NCI-H526 treated with DMSO at 0.1 percent for 48 hours (cell line): ENCODE measurements around the gene PLOD2.
A peak's percentile ranks its signal among the peaks of the same experiment; 100 is the strongest.

ENCODE experiments used
- DNase-seq: peaks from one replicate; lab custom pipeline; 2025; lab: John Stamatoyannopoulos, UW

Gene PLOD2

GRCh38 chr3:146166415-146166821 is 5.4 kb upstream of the PLOD2 start:
- DNase-seq = no peak

DNA sequence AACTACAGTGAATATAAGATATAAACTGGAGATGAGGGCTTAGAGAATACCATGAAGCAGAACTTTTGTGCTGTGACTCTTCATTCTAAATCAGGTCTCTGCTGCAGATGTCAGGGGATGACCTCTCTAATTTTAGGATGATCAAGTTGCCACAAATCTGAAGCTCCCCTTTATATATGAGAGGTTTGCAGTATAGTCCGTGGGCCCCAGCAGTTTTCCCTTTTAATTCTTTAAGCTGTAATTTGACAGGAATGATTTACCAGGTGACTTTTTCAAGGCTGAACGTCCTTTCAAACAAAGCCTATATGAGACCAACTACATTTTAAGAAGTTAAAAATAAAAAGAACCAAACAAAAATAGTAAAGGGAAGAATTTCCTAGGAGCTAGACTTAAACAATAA is 4.9 kb upstream of the PLOD2 start:
- no peak for DNase-seq

- no peak for DNase-seq
Measured at GRCh38 chr3:146164971-146165769, 4.2 kb upstream of the PLOD2 start.

DNA sequence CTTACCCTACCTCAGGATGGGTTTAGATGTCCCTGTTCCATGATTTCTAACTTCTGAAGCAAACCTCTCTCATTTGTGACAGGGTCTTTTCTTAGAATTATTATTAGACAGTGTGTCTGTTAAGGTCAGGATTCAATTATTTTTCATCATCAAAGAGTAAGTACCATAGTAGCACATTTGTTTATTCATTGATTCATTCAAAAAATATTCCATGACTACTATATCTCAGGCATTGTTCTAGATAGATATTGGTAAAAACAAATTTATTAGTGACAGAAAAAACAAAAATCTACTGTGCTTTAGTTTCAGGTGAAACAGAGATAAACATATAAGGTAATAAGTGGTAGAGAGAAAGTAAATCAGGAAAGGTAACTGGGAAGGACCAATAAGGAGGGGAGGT is 3.5 kb upstream of the PLOD2 start:
- DNase-seq = no peak

DNA sequence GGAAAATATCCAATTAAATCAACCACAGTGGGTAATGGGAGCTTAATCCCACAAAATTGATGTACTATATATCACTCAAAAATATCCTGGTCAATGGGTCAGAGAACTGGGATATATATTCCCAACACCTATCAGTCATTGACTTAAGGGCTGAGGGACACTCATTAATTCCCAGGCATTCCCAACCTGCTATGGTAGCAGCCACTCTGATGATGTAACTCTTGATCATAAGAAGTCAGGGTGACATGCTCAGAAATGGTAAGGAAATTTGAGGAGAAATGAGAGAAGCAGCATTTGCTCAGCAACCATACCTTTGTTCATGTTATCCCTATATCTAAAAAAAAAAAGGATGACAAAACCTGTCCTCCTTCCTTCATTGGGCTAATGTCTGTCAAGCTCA is 3.1 kb upstream of the PLOD2 start:
- DNase-seq = no peak

DNA sequence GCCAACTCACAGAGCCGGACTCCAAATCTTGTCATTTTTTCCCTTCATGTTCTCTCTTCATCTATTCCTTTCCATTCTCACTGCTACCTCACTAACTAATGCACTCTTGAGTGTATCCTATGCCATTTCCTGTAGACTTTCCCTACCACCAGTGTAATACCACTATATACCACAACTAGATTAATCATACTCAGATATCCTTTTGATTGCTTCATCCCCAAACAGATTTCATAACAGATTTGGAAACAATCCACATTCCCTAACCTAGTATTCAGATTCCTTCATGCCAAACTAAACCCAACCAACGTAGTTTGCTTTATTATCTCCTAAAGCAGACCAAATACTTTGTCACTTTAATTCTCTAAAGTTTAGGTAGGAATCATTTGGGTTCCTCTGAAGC is 2.6 kb upstream of the PLOD2 start:
- DNase-seq = no peak

DNA sequence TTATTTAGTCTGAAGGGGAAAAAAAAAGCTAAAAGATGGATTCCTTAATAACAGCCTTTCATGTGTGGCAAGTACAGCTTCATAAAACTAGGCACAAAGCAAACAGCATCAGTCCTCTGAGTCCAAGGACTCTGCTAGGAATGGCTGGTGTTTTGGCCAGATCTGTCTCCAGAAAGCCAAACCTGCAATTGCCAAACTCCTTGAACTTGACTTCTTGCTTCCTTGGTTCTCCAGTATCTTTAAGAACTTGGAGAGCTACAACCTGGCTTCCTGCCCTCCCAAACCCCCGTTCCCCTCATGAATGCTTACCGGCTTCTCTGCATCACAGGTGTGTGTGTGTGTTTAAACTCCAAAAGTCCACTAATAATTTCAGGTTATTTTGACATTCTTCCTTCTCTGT is 1.6 kb upstream of the PLOD2 start:
- DNase-seq = no peak

DNA sequence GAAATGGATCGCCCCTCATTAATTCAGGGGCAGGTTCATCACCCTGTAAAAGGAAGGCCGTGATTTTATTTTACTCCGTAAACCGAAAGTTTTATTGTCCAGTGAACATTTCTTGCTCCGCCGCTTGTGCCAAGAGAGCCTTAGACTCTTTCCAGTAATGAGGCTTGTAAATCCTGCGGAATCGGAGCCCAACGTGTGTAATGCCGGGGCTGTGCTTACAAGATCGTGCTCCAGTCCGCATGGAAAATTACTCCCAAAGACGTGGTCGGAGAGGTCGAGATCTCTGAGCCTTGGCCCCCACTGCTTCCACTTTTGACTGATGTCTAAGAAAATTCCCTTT is 649 bp upstream of the PLOD2 start:
- peak; percentile 77 for DNase-seq

DNA sequence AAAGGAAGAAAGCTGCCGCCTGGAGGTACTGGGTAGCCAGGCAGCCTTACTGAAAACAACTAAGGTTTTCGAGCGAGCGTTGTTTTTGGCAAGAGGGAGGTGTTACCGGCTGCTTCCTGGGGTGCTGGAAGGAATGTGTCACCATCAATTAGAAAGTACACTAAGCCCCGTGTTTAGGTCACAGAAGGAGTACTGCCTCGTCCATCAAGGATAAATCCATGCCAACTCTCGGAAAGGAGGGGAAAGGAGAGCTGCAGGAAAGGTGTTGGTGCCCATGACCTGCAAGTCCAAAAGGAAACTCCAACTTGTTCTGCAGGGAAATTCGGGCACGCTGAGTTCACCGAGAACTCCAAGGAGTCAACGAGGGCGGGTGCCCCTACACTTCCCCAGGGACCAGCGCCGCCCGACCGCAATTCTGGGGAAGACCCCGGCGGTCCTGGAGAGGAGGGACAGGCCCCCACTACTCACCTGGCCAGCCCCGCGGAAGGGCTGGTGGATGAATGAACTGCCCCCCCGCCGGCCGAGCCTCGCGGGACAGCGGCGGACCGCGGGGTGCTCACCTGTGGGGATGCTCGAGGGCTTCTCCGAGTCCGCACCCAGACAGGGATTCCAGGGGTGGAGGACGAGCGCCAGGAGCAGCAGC is 542 bp downstream of the PLOD2 start:
- peak; percentile 90 for DNase-seq

DNA sequence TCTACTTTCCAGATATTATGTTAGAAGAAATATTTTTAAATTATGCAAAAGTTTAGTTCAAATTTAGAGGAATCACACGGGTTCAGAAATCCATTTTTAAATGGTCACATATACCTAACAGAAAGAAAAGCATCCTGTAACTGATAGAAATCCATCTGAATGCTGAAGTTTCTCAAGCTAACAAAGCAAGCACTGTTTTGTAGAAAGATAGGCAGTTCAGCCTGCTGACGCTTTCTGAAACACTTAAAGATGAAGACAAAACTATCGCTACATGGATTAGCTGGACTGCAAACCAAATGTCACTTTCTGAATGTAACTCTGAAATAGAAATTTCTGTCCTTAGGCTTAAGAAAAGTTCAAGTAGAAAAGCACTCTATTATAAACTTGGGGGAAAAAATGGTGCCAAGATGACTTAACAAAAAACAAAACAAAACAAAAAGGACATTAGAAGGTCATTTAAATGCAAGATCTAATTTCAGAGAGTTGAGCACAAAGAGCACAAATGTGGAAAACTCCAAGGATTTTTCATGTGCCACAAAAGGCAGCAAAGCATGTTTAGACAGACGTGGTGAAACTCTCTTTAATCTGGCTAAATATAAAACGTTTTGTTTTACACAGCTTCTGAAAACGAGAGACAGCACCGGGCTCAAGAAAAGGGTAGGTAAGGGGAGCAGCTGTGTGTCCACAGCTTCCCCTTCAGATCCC is 1.2 kb downstream of the PLOD2 start:
- peak; percentile 42 for DNase-seq

DNA sequence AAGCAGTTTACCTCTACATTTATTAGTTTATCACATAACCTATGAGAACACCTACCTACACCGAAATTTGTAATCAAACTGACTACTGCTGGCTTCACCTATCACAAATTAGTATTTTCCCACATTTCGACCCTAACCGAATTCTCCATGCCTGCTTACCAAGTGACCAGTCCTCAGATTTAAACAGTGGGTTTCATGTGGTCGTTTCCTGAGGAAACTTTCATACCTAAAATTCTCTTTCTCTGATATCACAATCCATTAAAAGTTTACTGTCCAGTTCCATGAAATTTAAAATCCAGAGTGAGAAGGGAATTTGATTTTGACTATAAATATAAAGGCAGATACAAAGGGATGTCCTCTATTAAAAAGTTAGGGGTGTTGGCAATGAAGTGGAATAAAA is 1.9 kb downstream of the PLOD2 start:
- DNase-seq = no peak

DNA sequence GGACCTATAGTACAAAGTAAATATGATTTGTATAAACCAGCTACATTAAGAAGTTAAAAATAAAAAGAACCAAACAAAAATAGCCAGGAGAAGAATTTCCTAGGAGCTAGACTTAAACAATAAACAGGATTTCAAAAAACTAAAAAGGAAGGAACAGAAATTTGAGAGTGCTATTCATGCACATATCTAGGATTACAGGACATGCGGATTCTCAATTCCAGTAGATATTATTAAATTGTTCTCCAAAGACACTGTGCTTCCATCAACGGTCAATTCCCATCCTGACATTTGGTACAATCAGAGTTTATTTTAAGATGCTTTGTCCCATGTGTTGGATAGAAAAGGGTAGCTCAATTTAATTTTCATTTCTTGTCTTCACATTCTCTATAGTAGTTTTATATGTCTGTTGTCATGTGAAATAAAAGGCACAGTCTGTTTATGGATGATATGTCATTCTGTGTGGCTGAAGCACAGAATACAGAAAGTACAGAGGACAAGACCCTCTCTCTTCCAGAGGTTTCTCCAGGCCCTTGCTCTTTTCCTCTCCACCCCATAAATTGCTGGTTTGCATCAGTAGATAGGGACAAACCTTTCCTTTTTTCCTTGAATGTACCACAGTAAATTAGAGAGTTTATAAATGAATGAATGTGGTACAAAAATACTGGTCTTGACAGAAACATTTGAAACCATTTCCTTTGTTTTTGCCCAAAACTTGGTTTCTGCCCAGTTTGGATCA is 3.5 kb downstream of the PLOD2 start:
- DNase-seq = no peak

DNA sequence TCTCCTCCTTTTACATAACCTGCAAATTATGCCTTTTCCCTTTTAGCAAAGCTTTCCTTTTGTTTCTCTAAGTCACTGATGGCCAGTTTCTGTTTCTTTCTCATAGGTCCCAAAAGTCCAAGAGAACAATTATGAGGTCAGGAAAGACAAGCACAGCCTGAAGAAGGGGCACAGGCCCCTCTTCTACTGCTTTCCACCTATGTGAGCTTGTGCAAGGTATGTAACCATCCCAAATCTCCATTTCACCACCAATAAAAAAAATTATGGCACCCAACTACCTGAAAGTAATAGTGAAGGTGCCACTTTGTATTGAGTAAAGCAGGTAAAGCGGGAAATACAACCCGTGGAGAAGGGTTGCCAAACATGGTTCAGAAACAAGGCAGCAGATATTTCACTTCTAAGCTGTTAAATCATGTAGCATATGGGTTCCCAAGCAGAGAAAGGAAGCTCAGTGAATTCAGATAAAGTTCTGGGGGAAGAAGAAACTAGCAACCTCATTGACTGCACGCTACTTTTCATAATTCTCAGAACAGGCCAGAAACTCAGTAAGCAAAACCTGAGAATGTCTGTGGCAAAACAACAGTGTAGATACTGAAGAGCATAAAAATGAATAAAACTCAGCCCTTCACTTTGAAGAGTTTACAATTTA is 4.2 kb downstream of the PLOD2 start:
- DNase-seq = no peak

DNA sequence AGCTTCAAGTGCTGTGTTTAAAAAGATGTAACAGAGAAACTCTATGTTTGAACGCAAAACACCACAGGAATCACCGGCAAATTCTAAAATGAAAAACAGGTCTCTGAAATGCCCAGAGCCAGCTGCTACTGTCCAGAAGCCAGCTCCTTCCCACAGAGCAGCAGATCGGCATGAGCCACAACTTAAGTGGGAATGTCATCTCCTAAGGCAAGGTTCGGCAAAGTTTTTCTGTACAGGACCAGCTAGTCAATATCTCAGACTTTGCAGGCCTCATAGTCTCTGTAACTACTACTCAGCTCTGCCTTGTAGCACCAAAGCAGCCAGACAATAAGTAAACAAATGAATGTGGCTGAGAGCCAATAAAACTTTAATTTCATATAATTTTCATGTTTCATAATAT is 4.9 kb downstream of the PLOD2 start:
- no peak for DNase-seq

DNA sequence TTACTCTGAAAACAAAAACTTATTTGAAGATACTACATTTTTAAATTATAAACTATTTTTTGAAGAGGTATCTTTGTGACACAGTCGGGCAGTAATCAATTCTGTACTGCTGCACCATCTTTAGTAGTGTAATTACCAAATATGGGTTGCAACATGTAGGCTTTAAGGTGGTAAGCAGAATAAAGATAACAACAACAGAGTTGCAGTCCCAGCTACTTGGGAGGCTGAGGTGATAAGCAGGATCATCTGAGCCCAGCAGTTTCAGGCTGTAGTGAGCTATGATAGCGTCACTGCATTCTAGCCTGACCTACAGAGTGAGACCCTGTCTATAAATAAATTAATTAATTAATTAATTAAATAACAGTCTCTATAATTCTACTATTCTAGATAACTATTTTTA is 6.0 kb downstream of the PLOD2 start:
- no peak for DNase-seq

- no peak for DNase-seq
Measured at GRCh38 chr3:146154316-146154715, 6.7 kb downstream of the PLOD2 start.

DNA sequence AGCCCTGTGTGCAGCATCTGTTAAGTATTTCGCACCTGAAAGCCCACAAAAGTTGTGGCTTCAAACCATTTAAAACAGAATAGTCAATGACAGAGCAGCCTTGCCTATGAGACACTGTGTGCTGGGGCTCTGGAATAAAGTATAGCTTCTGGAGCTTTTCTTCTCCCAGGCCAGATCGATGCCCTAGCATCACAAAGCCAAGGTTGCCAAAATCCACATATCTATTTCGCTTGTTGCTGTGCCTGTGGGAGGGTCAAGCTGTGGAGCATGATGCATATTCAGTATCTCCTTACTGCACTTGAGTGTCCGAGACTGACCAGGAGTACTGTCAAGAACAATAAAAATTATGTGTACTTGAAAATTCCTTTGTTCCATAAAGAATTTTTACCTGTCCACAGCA is 7.6 kb downstream of the PLOD2 start:
- DNase-seq = no peak

- DNase-seq = no peak
Measured at GRCh38 chr3:146152834-146153233, 8.2 kb downstream of the PLOD2 start.

- no peak for DNase-seq
Measured at GRCh38 chr3:146148468-146148931, 12.5 kb downstream of the PLOD2 start.

- DNase-seq = no peak
Measured at GRCh38 chr3:146145642-146146041, 15.3 kb downstream of the PLOD2 start.

- no peak for DNase-seq
Measured at GRCh38 chr3:146142757-146143156, 18.2 kb downstream of the PLOD2 start.

DNA sequence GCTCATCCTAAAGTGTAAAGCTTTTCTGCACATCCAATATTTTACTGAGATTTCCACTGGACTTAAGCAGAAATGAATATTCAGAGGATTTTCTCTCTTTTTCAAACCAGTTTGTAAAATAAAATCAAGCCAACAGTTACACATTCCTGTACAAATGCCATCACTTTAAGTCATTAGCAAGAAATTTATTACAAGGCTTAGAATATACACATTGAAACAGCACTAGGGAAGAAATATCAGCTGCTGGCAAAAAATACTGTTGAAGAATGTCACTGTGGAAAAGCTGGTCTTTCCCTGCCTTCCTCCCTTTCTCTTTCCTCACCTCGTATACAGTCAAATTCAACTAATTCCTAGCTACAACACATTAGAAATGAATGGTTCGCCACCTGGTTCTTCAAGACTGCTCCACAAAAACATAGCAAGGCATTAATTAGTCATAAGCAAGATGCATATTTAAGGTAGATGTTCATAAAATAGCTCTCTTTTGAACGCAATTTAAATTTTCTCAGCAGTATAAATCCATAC is 21.3 kb downstream of the PLOD2 start:
- no peak for DNase-seq
